Lower leg skin (tissue), 4 donors: ENCODE results near the gene PROM2. TPM values are rescaled to one million over a fixed set of nuclear protein-coding genes. Genes with fewer than 3 reads are reported as not detected.

Source experiments
- DNase-seq, 2 donors: peaks; one replicate each; pipeline ENCODE4 v3.0.0-alpha.2; 2019; ENCODE audit warnings: low spot score in 2 of 2
- H3K4me3 ChIP-seq: fragments of 200-600 bp; sonication (generic); 2 replicates; pipeline ENCODE4 v1.5.1; 2017; ENCODE audit warnings: mild to moderate bottlenecking, low read depth; ENCODE audit not compliant: poor library complexity, severe bottlenecking
- CTCF ChIP-seq, 3 donors: fragments of 450-650 bp; IDR thresholded peaks; one replicate each; pipeline ENCODE4 v1.5.1; 2016; ENCODE audit warnings: antibody characterized with exemption in 3 of 3, mild to moderate bottlenecking in 3 of 3, moderate library complexity in 2 of 3
- POLR2A ChIP-seq, 2 donors: fragments of 450-650 bp; IDR thresholded peaks; one replicate each; pipeline ENCODE4 v1.6.1; 2016 to 2017; ENCODE audit warnings: antibody characterized with exemption in 2 of 2, mild to moderate bottlenecking in 1 of 2, moderate library complexity in 1 of 2
- WGBS, 2 donors: methylation state at CpG; one replicate each; pipeline ENCODE4 v1.1.5; 2018; 5-methylcytosine and 5-hydroxymethylcytosine counted together
- intact Hi-C: fragments of 100-400 bp; cut with DNase I; formaldehyde crosslinking; loops from one replicate; pipeline ENCODE4 v1.15.0; 2023; ENCODE audit warnings: low total_unique reads
- total RNA-seq, 4 donors: library from RNA; depleted of rRNA; stranded (reverse); fragments of >200 nt; gene quantifications; one replicate each; pipeline ENCODE4 v1.1.0, GENCODE V29; 2016

The PROM2 gene
- total RNA-seq, 4 donors from 2014 or later = 87.0 to 272 (median 98.0) TPM

DNA sequence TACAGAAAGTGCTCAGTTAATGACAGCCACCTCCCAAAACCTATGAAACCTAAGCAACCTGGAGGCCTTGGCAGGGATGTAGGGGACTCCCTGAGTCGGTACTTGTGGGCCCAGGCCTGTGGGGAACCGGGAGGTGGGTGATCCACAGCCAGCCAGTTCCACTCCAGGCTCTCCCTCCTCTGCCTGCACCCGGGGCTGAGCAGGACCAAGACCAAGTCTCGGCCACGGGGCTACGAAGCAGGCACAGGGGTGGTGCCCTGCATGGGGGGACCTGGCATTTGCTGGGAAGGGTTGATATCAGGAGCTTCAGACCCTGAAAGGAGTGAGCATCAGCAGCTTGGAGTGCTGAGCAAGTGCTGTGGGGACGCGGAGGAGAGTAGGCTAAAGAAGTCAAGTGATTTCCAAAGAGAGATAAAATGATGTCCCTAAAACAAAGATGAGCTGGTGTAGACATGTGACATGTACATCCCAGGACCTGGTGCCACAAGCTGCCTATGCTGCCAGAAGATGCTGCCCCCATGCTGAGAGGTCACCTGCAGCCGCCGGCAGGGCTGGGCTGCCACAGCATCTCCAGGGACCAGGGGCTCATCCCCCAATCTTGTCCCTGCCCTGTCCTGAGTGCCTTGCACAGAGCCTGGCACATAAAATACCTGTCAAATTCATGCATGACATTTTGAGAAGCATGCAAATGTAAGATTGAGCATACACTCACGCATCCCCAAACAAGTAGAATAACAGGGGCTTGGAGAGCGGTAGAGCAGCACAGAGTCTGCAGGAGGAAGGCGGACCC is 44.4 kb downstream of the PROM2 start:
- WGBS, 2 donors = 79 to 92% methylated on average over 13 of the region's 13 CpGs
- DNase-seq = no peak
- H3K4me3 ChIP-seq = no peak overlapping the region
- TF ChIP-seq CTCF (IDR thresholded peaks at IDR 0.05) = no peak
- TF ChIP-seq POLR2A (IDR thresholded peaks at IDR 0.05) = no peak
- intact Hi-C loops = loop anchor here (10.0 kb wide), 1 partner anchor 84 kb away; no protein-coding TSS in a partner anchor

DNA sequence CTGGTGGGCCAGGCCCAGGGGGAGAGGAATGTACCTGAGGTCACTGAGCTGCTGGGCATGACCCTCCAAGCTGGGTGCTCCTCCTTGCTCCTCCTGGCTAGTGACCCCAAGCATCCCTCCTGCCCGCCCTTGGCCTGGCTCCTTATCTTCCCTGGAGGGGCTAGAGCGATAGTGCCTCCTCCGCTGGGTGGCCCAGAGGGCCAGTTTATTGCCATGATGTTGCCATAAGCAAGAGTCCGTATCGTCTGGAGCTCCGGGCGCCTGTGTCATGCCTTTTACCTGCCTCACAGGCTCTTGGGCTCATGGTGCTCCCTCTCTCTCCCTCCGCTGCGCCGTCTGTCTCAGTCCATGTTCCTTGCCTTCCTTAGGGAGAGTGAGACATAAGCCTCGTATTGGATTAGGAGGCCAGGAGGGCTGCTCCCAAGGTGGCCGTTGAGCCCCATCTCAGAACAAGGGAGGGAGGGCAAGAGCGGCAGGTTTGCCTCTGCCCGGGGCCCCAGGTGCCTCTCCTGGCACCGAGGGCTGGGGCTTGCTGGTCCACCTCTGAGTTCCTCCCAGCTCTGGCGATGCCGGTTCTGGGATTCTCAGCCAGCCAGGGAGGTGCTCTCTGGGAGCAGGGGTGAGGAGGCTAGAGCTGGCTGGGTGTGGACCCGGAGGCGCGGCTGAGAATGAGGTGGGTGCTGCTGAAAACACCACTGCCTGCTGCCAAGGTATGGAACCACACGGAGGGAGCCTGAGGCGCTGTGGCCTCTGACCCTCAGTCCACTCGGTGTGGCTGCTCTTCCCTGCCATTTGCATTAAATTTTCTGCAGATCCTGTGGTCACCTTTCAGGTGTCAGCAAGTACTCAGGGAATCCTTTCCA is 45.5 kb downstream of the PROM2 start:
- no peak overlapping the region for H3K4me3 ChIP-seq
- DNase-seq = no peak
- intact Hi-C loops = loop anchor here (10.0 kb wide), 1 partner anchor 85 kb away; no protein-coding TSS in a partner anchor
- WGBS, 2 donors = 55 to 74% methylated on average over 23 of the region's 23 CpGs
- TF ChIP-seq POLR2A (IDR thresholded peaks at IDR 0.05) = no peak

- intact Hi-C loops = no loop called here
- TF ChIP-seq POLR2A (IDR thresholded peaks at IDR 0.05) (no peak), CTCF (IDR thresholded peaks at IDR 0.05) (no peak)
- H3K4me3 ChIP-seq = no peak overlapping the region
- WGBS, 2 donors = 60 to 70% methylated on average over 8 to 11 of the region's 11 CpGs
- DNase-seq = no peak
These were observed 46.1 kb downstream of the PROM2 start for GRCh38 chr2:95320344-95320712.

DNA sequence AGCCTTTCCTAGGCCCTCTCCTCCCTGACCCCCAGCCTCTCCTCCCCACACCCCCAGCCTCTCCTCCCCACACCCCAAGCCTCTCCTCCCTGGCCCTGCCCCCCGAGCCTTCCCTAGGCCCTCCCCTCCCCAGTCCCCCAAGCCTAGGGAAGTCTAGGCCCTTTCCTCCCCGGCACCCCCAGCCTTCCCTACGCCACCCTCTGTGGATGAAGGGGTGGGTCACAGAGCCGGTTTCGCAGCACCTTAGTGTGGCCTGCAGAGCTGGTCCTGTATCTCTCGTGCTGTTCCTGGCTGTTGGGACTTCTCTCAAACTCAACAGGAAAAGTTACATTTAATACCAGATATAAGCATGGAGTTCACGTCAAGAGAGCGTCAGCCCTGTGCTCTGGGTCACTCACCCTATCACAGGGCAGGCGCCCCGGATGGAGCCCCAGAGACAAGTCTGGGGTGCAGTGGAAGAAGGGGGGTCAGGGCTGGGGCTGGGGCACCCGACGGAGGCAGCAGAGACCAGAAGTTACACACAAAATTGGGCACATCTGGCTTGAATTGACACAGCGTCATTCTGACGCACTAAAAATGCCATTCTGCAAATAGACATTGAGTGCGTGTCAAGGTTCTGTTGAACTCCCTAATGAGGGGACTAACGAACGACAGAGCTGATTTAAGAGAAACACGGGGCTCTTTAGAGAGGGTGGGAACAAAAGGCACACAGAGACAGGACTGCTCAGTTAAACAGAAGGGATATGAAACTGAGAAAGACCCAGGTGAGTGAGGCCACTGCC is 46.9 kb downstream of the PROM2 start:
- 67 to 69% methylated on average over 17 to 18 of the region's 18 CpGs for WGBS, 2 donors
- intact Hi-C loops = no loop called here
- DNase-seq = no peak
- TF ChIP-seq CTCF (IDR thresholded peaks at IDR 0.05) = no peak
- TF ChIP-seq POLR2A (IDR thresholded peaks at IDR 0.05) = no peak
- H3K4me3 ChIP-seq = no peak overlapping the region

DNA sequence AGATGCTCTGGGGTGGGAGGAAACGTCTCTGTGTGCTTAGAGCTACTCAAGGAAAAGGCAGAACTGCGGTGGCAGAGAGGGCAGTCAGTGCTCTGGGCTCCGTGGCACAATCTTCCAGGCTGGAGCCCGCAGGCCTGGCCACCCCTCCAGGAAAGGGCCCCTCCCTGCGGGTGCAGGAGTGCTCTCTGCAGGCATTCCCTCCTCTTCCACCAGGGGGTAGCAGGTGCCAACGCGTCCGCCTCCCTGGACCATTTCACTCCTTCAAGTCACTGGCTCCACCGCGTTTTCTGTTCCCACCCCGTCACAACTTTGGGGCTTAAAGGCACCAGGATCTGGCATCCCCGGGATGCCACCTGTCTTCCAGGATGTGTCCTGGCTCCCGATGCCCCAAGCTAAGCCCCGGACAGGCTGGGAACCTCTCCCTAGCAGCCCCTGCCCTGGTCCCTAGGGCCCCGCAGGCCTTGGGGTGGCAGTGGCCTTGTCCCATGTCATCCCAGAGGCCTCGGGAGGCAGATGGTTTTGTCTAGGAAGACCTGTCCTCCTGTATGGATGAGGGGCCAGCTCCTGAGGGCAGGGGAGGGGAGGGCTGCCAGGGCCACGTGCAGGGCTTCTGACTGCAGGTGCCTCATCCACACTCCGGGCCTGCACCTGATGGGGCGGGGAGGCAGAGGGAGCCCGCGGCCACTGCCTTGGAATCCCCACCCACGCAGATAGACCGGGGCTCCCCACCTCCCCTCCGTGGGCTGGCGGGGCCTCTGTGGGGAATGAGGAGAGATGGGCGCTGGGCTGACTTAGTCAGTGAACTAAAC is 49.3 kb downstream of the PROM2 start:
- intact Hi-C loops = no loop called here
- WGBS, 2 donors = 61 to 65% methylated on average over 26 of the region's 26 CpGs

More for the DNA sequence above, 49.3 kb downstream of the PROM2 start:
- no peak for DNase-seq
- TF ChIP-seq CTCF (IDR thresholded peaks at IDR 0.05) = no peak
- TF ChIP-seq POLR2A (IDR thresholded peaks at IDR 0.05) = no peak
- no peak overlapping the region for H3K4me3 ChIP-seq
